Pancreas (tissue), 10 donors: ENCODE results near the gene URI1. TPM values are rescaled to one million over a fixed set of nuclear protein-coding genes. Genes with fewer than 3 reads are reported as not detected.

ENCODE experiments used
- ATAC-seq, 4 donors: fragments of 200-7000 bp; cut with Tn5 transposase; one replicate each; pipeline versions ENCODE4 v1.8.0 to v1.9.1; 2020; ENCODE audit warnings: mild to moderate bottlenecking in 4 of 4, moderate library complexity in 4 of 4
- DNase-seq, 6 donors: peaks; one replicate each; pipeline ENCODE4 v3.0.0-alpha.2; 2020
- FAIRE-seq: peaks from 2 replicates; lab custom pipeline; 2012; peaks lifted over from hg19 to GRCh38; lab: Jason Lieb, UNC
- H3K27ac ChIP-seq, 4 donors: fragments of 200-600 bp; sonication (generic); 1 replicate in 3 of 4; 2 replicates in 1 of 4; pipeline versions ENCODE4 v1.5.0 to v1.8.0; 2020
- H3K27me3 ChIP-seq, 4 donors: fragments of 200-600 bp; one replicate each; pipeline ENCODE4 v1.8.0; 2021
- H3K36me3 ChIP-seq, 3 donors: fragments of 200-600 bp; sonication (generic) in 1 of 3; one replicate each; pipeline versions ENCODE4 v1.5.0 to v1.8.0; 2020 to 2021
- H3K4me1 ChIP-seq, 3 donors: fragments of 200-600 bp; one replicate each; pipeline ENCODE4 v1.8.0; 2021
- H3K4me3 ChIP-seq, 4 donors: fragments of 200-600 bp; sonication (generic) in 2 of 4; one replicate each; pipeline versions ENCODE4 v1.5.0 to v1.8.0; 2020 to 2021
- H3K9me3 ChIP-seq, 4 donors: fragments of 200-600 bp; one replicate each; pipeline ENCODE4 v1.8.0; 2021
- WGBS, 2 donors: extraction: QIAGEN DNeasy Blood & Tissue Kit; methylation state at CpG; one replicate each; pipeline ENCODE4 v1.1.7; 2013; 5-methylcytosine and 5-hydroxymethylcytosine counted together
- intact Hi-C, 3 donors: fragments of 100-400 bp; cut with DNase I; formaldehyde crosslinking; loops; one replicate each; pipeline versions ENCODE4 v1.11.1 to v1.14.2; 2022
- polyA plus RNA-seq, 2 donors: library from polyadenylated mRNA; stranded (reverse); fragments of 200-250 nt; gene quantifications; one replicate each; pipeline ENCODE4 v1.2.3, GENCODE V29; 2013
- total RNA-seq, 6 donors: library from RNA; stranded (reverse); fragmentation: NEBNext Ultra II Directional in 4 of 6; extraction: Animal tissue kit (Norgen Biotek cat#: 25700) in 4 of 6; gene quantifications; one replicate each; pipeline versions ENCODE4 v1.2.1 to v1.2.4, GENCODE V29; 2021 to 2023
- TF ChIP-seq, protein P1 (sequence below), 4 donors: fragments of 200-600 bp; sonication (generic) in 3 of 4; IDR thresholded peaks; one replicate each; pipeline versions ENCODE4 v1.5.0 to v1.8.0; 2021; ENCODE audit warnings: antibody characterized with exemption in 4 of 4
- donor health status: healthy with polysubstance abuse.
- donor health status: DM: no; HTN: no; CAD: no; lungs with moderate emphysema.
- donor health status: DM: no; HTN: no; CAD: no.
- donor health status: control.
- donor health status: control.
- donor health status: Bipolar disorder and iron deficiency.
- donor health status: DM: yes; HTN: yes; CAD: no.
- donor health status: DM: no; HTN: no; CAD: no.
- donor health status: DM: no; HTN: no; CAD: no.
- donor health status: DM: yes; HTN: yes; CAD: no.

Gene URI1
- total and polyA plus RNA-seq, 8 donors: 8.6 to 33.4 (median 25.0) TPM

DNA sequence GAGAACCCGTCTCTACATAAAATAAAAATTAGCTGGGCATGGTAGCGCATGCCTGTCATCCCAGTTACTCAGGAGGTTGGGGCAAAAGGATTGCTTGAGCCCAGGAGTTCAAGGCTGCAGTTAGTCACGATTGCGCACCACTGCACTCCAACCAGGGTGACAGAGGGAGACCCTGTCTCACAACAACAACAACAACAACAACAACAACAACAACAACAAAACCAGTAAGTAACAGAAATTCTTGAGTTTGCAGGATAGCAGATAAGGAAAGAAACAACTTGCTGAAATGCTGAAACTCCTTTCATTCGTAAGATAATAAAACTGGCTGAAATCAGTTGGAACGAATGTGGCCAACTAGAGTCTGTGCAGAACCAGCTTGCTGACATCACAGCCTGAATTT, 23.1 kb upstream of the URI1 start:
- no peak for FAIRE-seq
- Histone ChIP-seq H3K9me3 (no peaks in the 10 kb centered on the region), H3K36me3 (no peaks in the 10 kb centered on the region), H3K27ac (no peak overlapping the region), H3K4me3 (no peak overlapping the region), H3K4me1 (no peaks in the 10 kb centered on the region), H3K27me3 (no peaks in the 10 kb centered on the region)
- no peak for ATAC-seq
- 68 to 69% methylated on average over 6 of the region's 6 CpGs for WGBS, 2 donors
- TF ChIP-seq, protein P1, sequence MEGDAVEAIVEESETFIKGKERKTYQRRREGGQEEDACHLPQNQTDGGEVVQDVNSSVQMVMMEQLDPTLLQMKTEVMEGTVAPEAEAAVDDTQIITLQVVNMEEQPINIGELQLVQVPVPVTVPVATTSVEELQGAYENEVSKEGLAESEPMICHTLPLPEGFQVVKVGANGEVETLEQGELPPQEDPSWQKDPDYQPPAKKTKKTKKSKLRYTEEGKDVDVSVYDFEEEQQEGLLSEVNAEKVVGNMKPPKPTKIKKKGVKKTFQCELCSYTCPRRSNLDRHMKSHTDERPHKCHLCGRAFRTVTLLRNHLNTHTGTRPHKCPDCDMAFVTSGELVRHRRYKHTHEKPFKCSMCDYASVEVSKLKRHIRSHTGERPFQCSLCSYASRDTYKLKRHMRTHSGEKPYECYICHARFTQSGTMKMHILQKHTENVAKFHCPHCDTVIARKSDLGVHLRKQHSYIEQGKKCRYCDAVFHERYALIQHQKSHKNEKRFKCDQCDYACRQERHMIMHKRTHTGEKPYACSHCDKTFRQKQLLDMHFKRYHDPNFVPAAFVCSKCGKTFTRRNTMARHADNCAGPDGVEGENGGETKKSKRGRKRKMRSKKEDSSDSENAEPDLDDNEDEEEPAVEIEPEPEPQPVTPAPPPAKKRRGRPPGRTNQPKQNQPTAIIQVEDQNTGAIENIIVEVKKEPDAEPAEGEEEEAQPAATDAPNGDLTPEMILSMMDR (IDR thresholded peaks at IDR 0.05): no peak
- intact Hi-C loops: no loop called here
- no peak for DNase-seq

DNA sequence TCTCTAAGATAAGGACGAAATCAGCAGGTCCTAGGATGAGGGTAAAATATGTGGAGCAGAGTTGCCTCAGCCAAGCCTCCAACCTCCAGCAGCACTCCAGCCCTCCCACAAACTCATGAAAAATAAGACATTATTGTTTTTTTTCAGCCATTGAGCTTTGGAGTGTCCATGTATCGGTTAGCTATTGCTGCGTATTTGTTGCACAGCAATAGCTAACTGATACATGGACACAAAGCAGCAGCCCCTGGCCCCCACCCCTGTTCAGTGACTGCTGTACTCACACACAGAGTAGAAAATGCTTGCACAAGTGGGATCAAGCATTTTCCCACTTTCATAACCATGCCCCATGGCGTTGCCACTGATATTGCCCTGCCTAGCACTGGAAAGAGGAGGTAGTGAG, 19.1 kb upstream of the URI1 start:
- Histone ChIP-seq H3K27me3 (no peaks in the 10 kb centered on the region), H3K9me3 (no peaks in the 10 kb centered on the region), H3K4me3 (no peak overlapping the region), H3K4me1 (no peaks in the 10 kb centered on the region), H3K36me3 (no peaks in the 10 kb centered on the region), H3K27ac (no peak overlapping the region)
- FAIRE-seq: no peak
- no peak for ATAC-seq
- intact Hi-C loops: no loop called here
- DNase-seq: no peak
- 85 to 88% methylated on average over 4 of the region's 4 CpGs for WGBS, 2 donors
- TF ChIP-seq, protein P1 (IDR thresholded peaks at IDR 0.05): no peak

DNA sequence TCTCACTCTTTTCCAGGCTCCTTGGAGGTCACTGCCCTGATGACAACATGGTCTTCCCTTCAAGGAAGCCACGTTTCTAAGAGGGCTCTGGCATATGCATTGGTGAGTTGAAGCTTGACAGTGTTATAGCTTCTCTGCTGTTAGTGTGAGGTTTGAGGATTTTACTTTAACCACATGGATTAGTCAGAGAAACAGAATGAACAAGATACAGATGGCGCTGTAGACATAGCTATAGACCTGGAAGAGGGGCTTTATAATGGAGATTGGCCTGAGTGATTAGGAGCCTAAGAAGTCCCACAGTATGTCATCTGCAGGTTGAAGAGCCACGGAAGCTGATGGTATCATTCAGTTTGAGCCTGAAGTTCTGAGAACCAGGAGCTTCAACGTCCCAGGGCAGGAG, 18.4 kb upstream of the URI1 start:
- Histone ChIP-seq H3K27me3 (no peaks in the 10 kb centered on the region), H3K36me3 (no peaks in the 10 kb centered on the region), H3K27ac (no peak overlapping the region), H3K4me1 (no peaks in the 10 kb centered on the region), H3K4me3 (no peak overlapping the region), H3K9me3 (no peaks in the 10 kb centered on the region)
- intact Hi-C loops: no loop called here
- ATAC-seq (no peak), FAIRE-seq (no peak), DNase-seq (no peak)
- TF ChIP-seq, protein P1 (IDR thresholded peaks at IDR 0.05): no peak
- WGBS, 2 donors: 57 to 63% methylated on average over 4 of the region's 4 CpGs

DNA sequence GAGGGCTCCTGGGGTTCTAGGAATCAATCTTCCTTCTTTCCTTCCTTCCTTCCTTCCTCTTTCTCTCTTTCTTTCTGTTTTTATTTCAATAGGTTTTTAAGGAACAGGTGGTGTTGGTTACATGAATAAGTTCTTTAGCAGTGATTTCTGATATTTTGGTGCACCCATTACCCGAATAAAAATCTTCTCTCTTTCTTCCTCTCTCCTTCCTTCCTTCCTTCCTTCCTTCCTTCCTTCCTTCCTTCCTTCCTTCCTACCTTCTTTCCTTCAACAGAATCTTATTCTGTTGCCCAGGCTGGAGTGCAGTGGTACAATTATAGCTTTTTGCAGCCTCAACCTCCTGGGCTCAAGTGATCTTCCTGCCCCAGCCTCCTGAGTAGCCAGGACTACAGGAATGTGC, 16.0 kb upstream of the URI1 start:
- TF ChIP-seq, protein P1 (IDR thresholded peaks at IDR 0.05): no peak
- H3K9me3 ChIP-seq: no peaks in the 10 kb centered on the region
- intact Hi-C loops: no loop called here
- no peak for ATAC-seq
- 50 to 81% methylated on average over 1 of the region's 1 CpG for WGBS, 2 donors
- H3K27ac ChIP-seq: no peak overlapping the region
- H3K4me1 ChIP-seq: no peaks in the 10 kb centered on the region
- no peak overlapping the region for H3K4me3 ChIP-seq
- H3K27me3 ChIP-seq: no peaks in the 10 kb centered on the region
- H3K36me3 ChIP-seq: no peaks in the 10 kb centered on the region
- no peak for DNase-seq
- no peak for FAIRE-seq

DNA sequence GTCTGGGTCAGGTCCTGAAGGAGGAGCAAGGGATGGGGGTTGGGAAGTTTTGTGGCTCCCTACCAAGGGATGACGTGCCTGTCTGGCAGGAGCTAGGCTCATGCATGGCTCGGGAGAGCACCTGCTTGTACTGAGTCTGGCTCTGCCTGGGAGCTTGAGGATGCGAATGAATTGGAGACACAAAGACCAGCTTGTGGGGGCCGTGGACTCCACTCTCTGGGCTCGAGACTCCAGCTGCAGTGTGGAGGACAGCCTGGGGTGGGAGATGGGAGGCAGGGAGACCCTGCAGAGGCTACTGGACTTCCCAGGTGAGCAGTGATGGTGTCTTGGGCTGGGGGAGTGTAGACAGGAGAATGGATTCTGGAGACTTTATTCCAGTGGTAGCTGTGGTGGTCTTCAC, 15.2 kb upstream of the URI1 start:
- ATAC-seq (no peak), DNase-seq (no peak), FAIRE-seq (no peak)
- Histone ChIP-seq H3K9me3 (no peaks in the 10 kb centered on the region), H3K36me3 (no peaks in the 10 kb centered on the region), H3K27ac (no peak overlapping the region), H3K4me3 (no peak overlapping the region), H3K27me3 (no peaks in the 10 kb centered on the region), H3K4me1 (no peaks in the 10 kb centered on the region)
- TF ChIP-seq, protein P1 (IDR thresholded peaks at IDR 0.05): no peak
- WGBS, 2 donors: 50 to 59% methylated on average over 5 of the region's 5 CpGs
- intact Hi-C loops: no loop called here
